Gastroesophageal sphincter (tissue), 4 donors: Measurements from ENCODE around the gene SPATC1L. TPM values are rescaled to one million over a fixed set of nuclear protein-coding genes. Genes with fewer than 3 reads are reported as not detected.

ENCODE experiments used
- ATAC-seq: fragments of 150-250 bp; one replicate; pipeline ENCODE4 v1.9.1; 2016; ENCODE audit warnings: mild to moderate bottlenecking, moderate library complexity
- H3K27ac ChIP-seq, 4 donors: fragments of 200-600 bp; sonication (generic) in 3 of 4; 1 replicate in 3 of 4; 2 replicates in 1 of 4; pipeline ENCODE4 v1.5.1; 2016 to 2019
- H3K27me3 ChIP-seq: fragments of 200-600 bp; sonication (generic); one replicate; pipeline ENCODE4 v1.5.1; 2019
- H3K36me3 ChIP-seq, 2 donors: fragments of 200-600 bp; sonication (generic); one replicate each; pipeline ENCODE4 v1.5.1; 2019; ENCODE audit warnings: control low read depth in 1 of 2
- H3K4me1 ChIP-seq, 3 donors: fragments of 200-600 bp; sonication (generic); 1 replicate in 2 of 3; 2 replicates in 1 of 3; pipeline ENCODE4 v1.5.1; 2016 to 2019; ENCODE audit warnings: control low read depth in 2 of 3
- H3K4me3 ChIP-seq, 2 donors: fragments of 200-600 bp; sonication (generic); one replicate each; pipeline ENCODE4 v1.5.1; 2019; ENCODE audit warnings: mild to moderate bottlenecking in 1 of 2, moderate library complexity in 1 of 2
- H3K9me3 ChIP-seq, 3 donors: fragments of 200-600 bp; sonication (generic); one replicate each; pipeline ENCODE4 v1.5.1; 2017 to 2019; ENCODE audit warnings: control low read depth in 2 of 3
- EP300 ChIP-seq: sonication (generic); formaldehyde crosslinking; IDR thresholded peaks from one replicate; pipeline ENCODE4 v1.6.1; 2017; ENCODE audit warnings: antibody characterized with exemption, mild to moderate bottlenecking
- POLR2A ChIP-seq, 2 donors: fragments of 450-650 bp; IDR thresholded peaks; one replicate each; pipeline ENCODE4 v1.6.1; 2017; ENCODE audit warnings: antibody characterized with exemption in 2 of 2, mild to moderate bottlenecking in 2 of 2, moderate library complexity in 1 of 2
- POLR2AphosphoS5 ChIP-seq: sonication (generic); formaldehyde crosslinking; IDR thresholded peaks from one replicate; pipeline ENCODE4 v1.6.1; 2017; ENCODE audit warnings: antibody characterized with exemption
- WGBS, 2 donors: methylation state at CpG; one replicate each; pipeline ENCODE4 v1.1.5; 2018; ENCODE audit warnings: low coverage in 1 of 2; 5-methylcytosine and 5-hydroxymethylcytosine counted together
- total RNA-seq, 4 donors: library from RNA; depleted of rRNA; stranded (reverse); fragments of >200 nt; gene quantifications; one replicate each; pipeline ENCODE4 v1.1.0, GENCODE V29; 2016
- TF ChIP-seq, protein P1 (sequence below), 4 experiments: fragments of 200-600 bp in 2 of 4; fragments of 450-650 bp in 2 of 4; sonication (generic) in 1 of 4; IDR thresholded peaks; one replicate each; pipeline ENCODE4 v1.5.1; 2017 to 2019; ENCODE audit warnings: antibody characterized with exemption in 4 of 4, mild to moderate bottlenecking in 2 of 4, moderate library complexity in 2 of 4

The SPATC1L gene
- total RNA-seq, 4 donors from 2014 or later: 0.54 to 20.4 (median 7.9) TPM

DNA sequence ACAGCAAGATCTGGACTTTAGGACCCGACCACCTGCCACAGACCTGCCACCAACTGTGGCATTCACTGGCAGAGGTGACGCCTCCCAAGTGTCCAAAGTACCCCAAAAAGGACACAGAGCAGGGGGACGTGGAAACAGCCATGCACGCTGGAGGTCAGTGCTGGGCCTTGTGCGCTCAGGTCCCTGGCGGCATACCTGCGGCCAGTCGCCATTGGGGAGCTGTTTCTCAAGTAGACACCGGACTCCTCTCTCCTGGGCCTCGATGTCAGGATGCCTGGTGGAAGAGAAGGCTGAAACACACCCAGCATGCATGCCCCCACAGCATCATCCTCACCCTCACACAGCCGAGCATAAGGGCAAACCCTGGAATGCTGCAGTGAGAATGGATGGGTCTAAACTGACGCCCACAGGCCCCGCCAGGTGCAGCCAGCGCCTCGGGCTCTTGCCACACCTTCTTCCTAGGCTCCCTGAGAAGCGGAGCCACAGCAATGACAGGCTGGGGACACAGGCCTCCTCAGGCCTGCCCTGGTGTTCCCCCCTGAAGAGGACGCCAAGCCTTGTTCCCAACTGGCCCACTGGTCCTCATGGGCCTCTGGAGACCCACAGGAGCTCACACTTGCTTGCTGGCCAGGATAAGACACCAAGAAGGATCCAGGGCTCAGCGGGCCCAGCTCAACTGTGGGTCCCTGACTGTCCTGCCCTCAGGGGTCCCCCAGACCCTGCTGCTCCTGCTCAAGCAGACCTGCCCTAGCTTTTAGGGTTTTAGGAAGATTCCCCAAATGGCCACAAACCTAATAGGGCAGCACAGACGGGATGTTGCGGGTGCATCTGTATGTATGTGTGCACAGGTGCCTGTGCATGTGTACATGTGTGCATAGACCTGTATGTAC, 7.7 kb upstream of the SPATC1L start:
- no peaks in the 10 kb centered on the region for H3K9me3 ChIP-seq
- peaks cover 0 to 42% (median 6%) of the 10 kb centered on the region in 3 donors for H3K4me1 ChIP-seq
- WGBS, 2 donors: 92% methylated on average over 2 of the region's 20 CpGs
- peak overlapping the region in 1 of 4 donors; percentile 79 for H3K27ac ChIP-seq
- no peak overlapping the region for H3K4me3 ChIP-seq
- ATAC-seq: no peak
- TF ChIP-seq POLR2A (IDR thresholded peaks at IDR 0.05) (no peak), EP300 (no peak), POLR2AphosphoS5 (no peak)
- TF ChIP-seq, protein P1, sequence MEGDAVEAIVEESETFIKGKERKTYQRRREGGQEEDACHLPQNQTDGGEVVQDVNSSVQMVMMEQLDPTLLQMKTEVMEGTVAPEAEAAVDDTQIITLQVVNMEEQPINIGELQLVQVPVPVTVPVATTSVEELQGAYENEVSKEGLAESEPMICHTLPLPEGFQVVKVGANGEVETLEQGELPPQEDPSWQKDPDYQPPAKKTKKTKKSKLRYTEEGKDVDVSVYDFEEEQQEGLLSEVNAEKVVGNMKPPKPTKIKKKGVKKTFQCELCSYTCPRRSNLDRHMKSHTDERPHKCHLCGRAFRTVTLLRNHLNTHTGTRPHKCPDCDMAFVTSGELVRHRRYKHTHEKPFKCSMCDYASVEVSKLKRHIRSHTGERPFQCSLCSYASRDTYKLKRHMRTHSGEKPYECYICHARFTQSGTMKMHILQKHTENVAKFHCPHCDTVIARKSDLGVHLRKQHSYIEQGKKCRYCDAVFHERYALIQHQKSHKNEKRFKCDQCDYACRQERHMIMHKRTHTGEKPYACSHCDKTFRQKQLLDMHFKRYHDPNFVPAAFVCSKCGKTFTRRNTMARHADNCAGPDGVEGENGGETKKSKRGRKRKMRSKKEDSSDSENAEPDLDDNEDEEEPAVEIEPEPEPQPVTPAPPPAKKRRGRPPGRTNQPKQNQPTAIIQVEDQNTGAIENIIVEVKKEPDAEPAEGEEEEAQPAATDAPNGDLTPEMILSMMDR (IDR thresholded peaks at IDR 0.05): no peak
- H3K27me3 ChIP-seq: no peaks in the 10 kb centered on the region
- peaks cover 0 to 81% of the 10 kb centered on the region in 2 donors for H3K36me3 ChIP-seq

DNA sequence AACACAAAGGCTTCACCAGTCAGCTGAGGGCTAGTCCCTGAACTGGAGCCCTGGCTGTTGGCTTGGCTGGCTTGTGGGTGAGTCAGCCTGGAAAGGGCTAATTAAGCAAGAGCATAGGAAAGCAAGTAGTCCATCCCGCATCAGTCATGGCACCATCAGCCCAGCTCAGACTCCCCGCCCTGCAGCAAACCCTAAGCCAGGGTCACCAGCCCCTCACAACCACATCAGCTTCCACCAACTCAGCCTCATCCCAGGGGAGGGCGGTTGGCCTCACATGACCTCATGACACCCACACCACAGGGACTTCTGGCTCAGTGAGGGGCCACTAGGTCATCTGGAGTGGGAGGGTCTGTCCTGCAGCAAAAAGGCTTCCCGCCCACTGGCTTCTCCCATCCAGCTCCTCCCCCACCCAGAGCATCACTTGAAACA, 7.0 kb upstream of the SPATC1L start:
- no peaks in the 10 kb centered on the region for H3K27me3 ChIP-seq
- peaks cover 0 to 42% (median 6%) of the 10 kb centered on the region in 3 donors for H3K4me1 ChIP-seq
- TF ChIP-seq POLR2AphosphoS5 (no peak), POLR2A (IDR thresholded peaks at IDR 0.05) (no peak), EP300 (no peak)
- TF ChIP-seq, protein P1 (IDR thresholded peaks at IDR 0.05): no peak
- peak overlapping the region in 2 of 4 donors; percentile 51 to 79 for H3K27ac ChIP-seq
- H3K36me3 ChIP-seq: peaks cover 0 to 74% of the 10 kb centered on the region in 2 donors
- WGBS, 2 donors: 100% methylated on average over 1 of the region's 4 CpGs; no CpG with 5 or more reads in 1 of the 2 donors
- no peaks in the 10 kb centered on the region for H3K9me3 ChIP-seq
- H3K4me3 ChIP-seq: no peak overlapping the region
- ATAC-seq: peak; percentile 78

DNA sequence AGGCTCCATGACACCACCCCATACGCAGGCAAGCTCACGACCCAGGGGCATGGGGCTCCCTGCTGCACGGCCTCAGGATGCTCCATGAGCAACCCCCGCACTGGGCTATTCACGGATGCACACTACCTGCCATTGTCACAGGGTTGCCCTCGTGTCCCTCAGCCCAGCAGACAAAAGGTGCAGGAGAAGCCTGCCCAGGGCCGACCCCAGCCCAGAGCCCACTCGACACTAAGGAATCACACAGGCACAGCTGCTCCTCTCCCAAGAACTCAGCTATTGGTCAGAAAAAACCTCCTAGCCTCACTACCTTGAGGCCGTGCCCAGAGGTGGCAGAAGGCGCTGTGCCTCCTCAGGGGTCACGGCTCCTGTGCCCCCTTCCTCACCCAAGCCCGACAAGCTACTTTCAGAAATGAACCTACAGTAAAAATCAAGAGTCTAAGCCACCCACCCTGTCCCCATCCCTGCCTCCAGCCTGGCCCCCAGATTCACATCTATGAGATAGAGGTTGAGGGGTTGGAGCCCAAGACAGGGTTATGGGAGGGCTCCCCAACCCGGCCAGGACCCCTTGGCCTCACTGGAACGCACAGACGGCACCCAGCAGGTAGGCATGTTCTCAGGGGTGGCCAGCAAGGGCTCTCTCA, 6.4 kb upstream of the SPATC1L start:
- H3K27me3 ChIP-seq: no peaks in the 10 kb centered on the region
- H3K36me3 ChIP-seq: peaks cover 0 to 68% of the 10 kb centered on the region in 2 donors
- peak overlapping the region in 2 of 4 donors; percentile 51 to 79 for H3K27ac ChIP-seq
- no peak for ATAC-seq
- H3K4me1 ChIP-seq: peaks cover 0 to 42% (median 6%) of the 10 kb centered on the region in 3 donors
- WGBS, 2 donors: 77 to 83% methylated on average over 4 of the region's 15 CpGs
- no peaks in the 10 kb centered on the region for H3K9me3 ChIP-seq
- TF ChIP-seq, protein P1 (IDR thresholded peaks at IDR 0.05): no peak
- TF ChIP-seq POLR2A (IDR thresholded peaks at IDR 0.05): no peak
- H3K4me3 ChIP-seq: no peak overlapping the region

DNA sequence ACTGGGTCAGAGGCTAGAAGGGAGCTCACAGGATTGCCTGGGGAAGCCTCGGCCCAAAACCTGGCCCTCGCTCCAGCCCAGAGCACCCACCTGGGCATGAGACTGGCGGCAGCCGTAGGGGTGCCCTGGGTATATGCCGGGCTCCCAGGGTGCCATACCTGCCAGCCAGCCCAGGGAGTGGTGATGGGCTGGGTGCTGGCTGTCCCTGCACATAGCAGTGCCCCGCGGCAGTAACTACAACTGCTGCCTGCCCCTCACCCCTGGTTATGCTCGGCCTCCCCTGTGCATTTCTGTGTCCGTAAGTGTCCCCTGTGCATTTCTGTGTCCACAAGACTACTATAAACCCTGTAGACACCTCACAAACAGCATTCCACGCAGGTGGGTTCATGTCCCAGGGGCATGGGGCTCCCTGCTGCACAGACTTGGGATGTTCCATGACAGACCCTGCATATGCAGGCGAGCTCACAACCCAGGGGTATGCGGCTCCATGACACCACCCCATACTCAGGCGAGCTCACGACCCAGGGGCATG, 5.8 kb upstream of the SPATC1L start:
- Histone ChIP-seq H3K9me3 (no peaks in the 10 kb centered on the region), H3K4me3 (no peak overlapping the region), H3K27ac (peak overlapping the region in 3 of 4 donors; percentile 71 to 79 (median 77)), H3K36me3 (peaks cover 0 to 62% of the 10 kb centered on the region in 2 donors), H3K4me1 (peaks cover 0 to 42% (median 6%) of the 10 kb centered on the region in 3 donors), H3K27me3 (no peaks in the 10 kb centered on the region)
- TF ChIP-seq POLR2AphosphoS5: no peak
- 97% methylated on average over 5 of the region's 14 CpGs; no CpG with 5 or more reads in 1 of the 2 donors for WGBS, 2 donors
- no peak for ATAC-seq

DNA sequence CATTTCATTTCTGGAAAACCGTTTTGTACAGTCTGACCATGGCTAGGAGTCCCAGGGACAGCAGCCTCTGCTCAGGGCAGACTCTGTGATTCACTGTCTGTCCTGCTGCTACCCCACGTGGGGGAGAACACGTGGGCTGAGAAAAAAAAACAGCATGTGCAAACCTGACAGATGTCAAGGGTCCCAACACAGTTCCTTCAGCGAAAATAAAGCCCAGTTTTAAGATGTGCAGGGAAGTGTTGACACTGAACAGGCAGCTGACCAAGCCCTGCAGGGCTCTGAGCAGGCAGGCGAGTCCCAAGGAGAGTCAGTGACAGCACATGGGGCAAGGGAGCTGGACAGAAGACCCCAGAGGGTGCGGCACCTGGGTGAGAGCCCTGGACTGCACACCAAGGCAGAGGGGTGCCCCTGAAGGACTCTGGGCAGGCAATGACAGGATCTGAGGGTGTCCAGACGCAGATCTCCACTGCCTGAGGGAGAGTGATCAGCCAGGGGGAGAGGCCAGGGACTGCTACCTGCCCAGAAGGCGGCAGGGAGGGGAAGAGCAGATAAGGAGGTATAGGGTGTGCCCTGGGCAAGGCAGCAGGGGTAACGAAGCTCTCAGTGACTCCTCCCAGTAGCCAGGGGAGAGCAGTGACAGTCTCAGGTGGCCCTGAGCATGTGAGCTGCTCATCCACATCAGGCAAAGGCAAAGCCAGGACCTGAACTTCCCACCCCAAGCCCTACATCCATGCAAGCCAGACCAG, 5.1 kb upstream of the SPATC1L start:
- Histone ChIP-seq H3K4me1 (peaks cover 0 to 42% (median 6%) of the 10 kb centered on the region in 3 donors), H3K9me3 (no peaks in the 10 kb centered on the region), H3K27me3 (peaks cover 6% of the 10 kb centered on the region), H3K4me3 (no peak overlapping the region), H3K36me3 (peaks cover 0 to 56% of the 10 kb centered on the region in 2 donors), H3K27ac (peak overlapping the region; percentile 31 to 79 (median 74))
- WGBS, 2 donors: 59 to 60% methylated on average over 2 to 6 of the region's 9 CpGs
- no peak for ATAC-seq
- TF ChIP-seq, protein P1 (IDR thresholded peaks at IDR 0.05): no peak
- TF ChIP-seq POLR2AphosphoS5: no peak
- no peak for TF ChIP-seq POLR2A (IDR thresholded peaks at IDR 0.05)
- no peak for TF ChIP-seq EP300
